ENCODE data around the gene SARM1.

The SARM1 gene

GRCh38 chr17:28397275-28397674 is 25.8 kb downstream of the SARM1 start:
- no peak for DNase-seq (ENCODE audit: low read depth)
- no peak for TF ChIP-seq CTCF (IDR thresholded peaks at IDR 0.05; ENCODE audit: insufficient read depth, low read depth, low read length, missing control alignments)
- H3K4me3 ChIP-seq (ENCODE audit: low read depth, low read length) = no peak overlapping the region

GRCh38 chr17:28397687-28398279 is 26.3 kb downstream of the SARM1 start:
- no peak overlapping the region for H3K4me3 ChIP-seq (ENCODE audit: low read depth, low read length)
- DNase-seq (ENCODE audit: low read depth) = no peak
- TF ChIP-seq CTCF (IDR thresholded peaks at IDR 0.05; ENCODE audit: insufficient read depth, low read depth, low read length, missing control alignments) = no peak

- no peak for TF ChIP-seq CTCF (IDR thresholded peaks at IDR 0.05; ENCODE audit: insufficient read depth, low read depth, low read length, missing control alignments)
- DNase-seq (ENCODE audit: low read depth) = no peak
- H3K4me3 ChIP-seq (ENCODE audit: low read depth, low read length) = no peak overlapping the region
Measured at GRCh38 chr17:28398280-28398981, 26.9 kb downstream of the SARM1 start.

GRCh38 chr17:28399808-28400207 is 28.3 kb downstream of the SARM1 start:
- DNase-seq (ENCODE audit: low read depth) = no peak
- no peak overlapping the region for H3K4me3 ChIP-seq (ENCODE audit: low read depth, low read length)
- TF ChIP-seq CTCF (IDR thresholded peaks at IDR 0.05; ENCODE audit: insufficient read depth, low read depth, low read length, missing control alignments) = no peak

GRCh38 chr17:28402224-28402630 is 30.7 kb downstream of the SARM1 start:
- no peak for DNase-seq (ENCODE audit: low read depth)
- no peak overlapping the region for H3K4me3 ChIP-seq (ENCODE audit: low read depth, low read length)
- TF ChIP-seq CTCF (IDR thresholded peaks at IDR 0.05; ENCODE audit: insufficient read depth, low read depth, low read length, missing control alignments) = no peak

GRCh38 chr17:28402844-28403243 is 31.4 kb downstream of the SARM1 start:
- TF ChIP-seq CTCF (IDR thresholded peaks at IDR 0.05; ENCODE audit: insufficient read depth, low read depth, low read length, missing control alignments) = no peak
- no peak for DNase-seq (ENCODE audit: low read depth)
- no peak overlapping the region for H3K4me3 ChIP-seq (ENCODE audit: low read depth, low read length)

GRCh38 chr17:28404007-28404406 is 32.5 kb downstream of the SARM1 start:
- no peak for DNase-seq (ENCODE audit: low read depth)
- no peak for TF ChIP-seq CTCF (IDR thresholded peaks at IDR 0.05; ENCODE audit: insufficient read depth, low read depth, low read length, missing control alignments)
- H3K4me3 ChIP-seq (ENCODE audit: low read depth, low read length) = no peak overlapping the region

All from GM12865 (cell line).